Parathyroid adenoma (tissue), 2 donors: ENCODE measurements around the gene SHKBP1.

Experiments
- H2AFZ ChIP-seq: fragments of 300-600 bp; sonication (generic); one replicate; pipeline ENCODE4 v1.7.0; 2017; ENCODE audit warnings: antibody characterized with exemption, mild to moderate bottlenecking
- H3K27ac ChIP-seq: fragments of 300-600 bp; sonication (generic); one replicate; pipeline ENCODE4 v1.7.0; 2017
- H3K27me3 ChIP-seq: fragments of 300-600 bp; sonication (generic); one replicate; pipeline ENCODE4 v1.7.0; 2017; ENCODE audit warnings: low read length; ENCODE audit not compliant: control insufficient read depth, insufficient read depth
- H3K36me3 ChIP-seq: fragments of 300-600 bp; sonication (generic); one replicate; pipeline ENCODE4 v1.7.0; 2017; ENCODE audit warnings: low read length; ENCODE audit not compliant: control insufficient read depth, insufficient read depth
- H3K4me1 ChIP-seq: fragments of 300-600 bp; sonication (generic); one replicate; pipeline ENCODE4 v1.7.0; 2017; ENCODE audit warnings: control low read depth
- H3K4me2 ChIP-seq: fragments of 300-600 bp; sonication (generic); one replicate; pipeline ENCODE4 v1.7.0; 2017; ENCODE audit warnings: low read length
- H3K4me3 ChIP-seq: fragments of 300-600 bp; sonication (generic); one replicate; pipeline ENCODE4 v1.7.0; 2017; ENCODE audit warnings: low read depth, low read length
- H3K79me2 ChIP-seq: fragments of 300-600 bp; sonication (generic); one replicate; pipeline ENCODE4 v1.7.0; 2017; ENCODE audit warnings: control low read depth
- H3K9ac ChIP-seq: fragments of 300-600 bp; sonication (generic); one replicate; pipeline ENCODE4 v1.7.0; 2017; ENCODE audit warnings: mild to moderate bottlenecking
- H3K9me3 ChIP-seq: fragments of 300-600 bp; sonication (generic); one replicate; pipeline ENCODE4 v1.7.0; 2017; ENCODE audit warnings: low read length; ENCODE audit not compliant: control insufficient read depth
- CTCF ChIP-seq: fragments of 300-600 bp; sonication (generic); IDR thresholded peaks from one replicate; pipeline ENCODE4 v1.7.0; 2017; ENCODE audit warnings: antibody characterized with exemption, mild to moderate bottlenecking
- donor health status: primary hyperparathyroidism.

The SHKBP1 gene, protein sequence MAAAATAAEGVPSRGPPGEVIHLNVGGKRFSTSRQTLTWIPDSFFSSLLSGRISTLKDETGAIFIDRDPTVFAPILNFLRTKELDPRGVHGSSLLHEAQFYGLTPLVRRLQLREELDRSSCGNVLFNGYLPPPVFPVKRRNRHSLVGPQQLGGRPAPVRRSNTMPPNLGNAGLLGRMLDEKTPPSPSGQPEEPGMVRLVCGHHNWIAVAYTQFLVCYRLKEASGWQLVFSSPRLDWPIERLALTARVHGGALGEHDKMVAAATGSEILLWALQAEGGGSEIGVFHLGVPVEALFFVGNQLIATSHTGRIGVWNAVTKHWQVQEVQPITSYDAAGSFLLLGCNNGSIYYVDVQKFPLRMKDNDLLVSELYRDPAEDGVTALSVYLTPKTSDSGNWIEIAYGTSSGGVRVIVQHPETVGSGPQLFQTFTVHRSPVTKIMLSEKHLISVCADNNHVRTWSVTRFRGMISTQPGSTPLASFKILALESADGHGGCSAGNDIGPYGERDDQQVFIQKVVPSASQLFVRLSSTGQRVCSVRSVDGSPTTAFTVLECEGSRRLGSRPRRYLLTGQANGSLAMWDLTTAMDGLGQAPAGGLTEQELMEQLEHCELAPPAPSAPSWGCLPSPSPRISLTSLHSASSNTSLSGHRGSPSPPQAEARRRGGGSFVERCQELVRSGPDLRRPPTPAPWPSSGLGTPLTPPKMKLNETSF

DNA sequence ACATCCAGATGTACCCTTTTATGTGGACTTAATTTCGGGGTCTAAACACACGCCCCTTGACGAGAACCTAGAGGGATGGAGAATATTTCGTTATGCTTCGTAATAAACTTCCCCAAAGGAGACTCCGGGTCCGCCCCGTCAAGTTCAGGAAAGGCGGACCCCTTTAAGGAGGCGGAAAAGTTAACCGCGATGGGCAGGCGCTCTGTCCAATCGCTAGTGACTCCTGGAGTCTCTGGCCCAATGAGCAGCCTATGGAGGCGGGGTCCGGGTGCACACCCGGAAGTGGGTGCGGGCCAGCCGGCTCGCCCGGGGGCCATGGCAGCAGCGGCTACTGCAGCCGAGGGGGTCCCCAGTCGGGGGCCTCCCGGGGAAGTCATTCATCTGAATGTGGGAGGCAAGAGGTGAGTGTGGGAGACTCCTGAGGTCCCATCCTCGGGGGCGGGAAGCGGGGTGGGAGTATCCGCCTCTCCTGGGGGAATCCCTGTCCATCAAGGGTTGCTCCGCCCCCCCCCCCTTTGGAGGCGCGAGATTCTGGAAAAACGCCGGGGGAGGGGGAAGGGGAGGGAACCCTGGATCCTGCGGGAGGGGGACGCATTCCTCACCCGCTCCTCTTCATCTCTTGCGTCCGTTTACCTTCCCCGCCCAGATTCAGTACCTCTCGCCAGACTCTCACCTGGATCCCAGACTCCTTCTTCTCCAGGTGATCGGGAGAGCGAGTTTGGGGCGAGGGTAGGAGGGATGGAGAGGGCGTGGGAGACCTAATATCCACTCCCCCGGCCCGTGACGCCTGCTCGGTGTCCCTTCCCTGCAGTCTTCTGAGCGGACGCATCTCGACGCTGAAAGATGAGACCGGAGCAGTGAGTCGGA, at the start of gene SHKBP1:
TSS of gene SHKBP1 (plus strand) at position 289 of the 867 bp plus-strand sequence. CDS start at position 316, 27 bp downstream.
- Histone ChIP-seq H3K36me3 (no peaks in the 10 kb centered on the region), H3K4me1 (no peaks in the 10 kb centered on the region), H2AFZ (peak within 1 kb of the TSS; percentile 98), H3K79me2 (no peaks in the 10 kb centered on the region), H3K9ac (peak within 1 kb of the TSS; percentile 61), H3K27ac (peak within 1 kb of the TSS; percentile 59), H3K4me2 (peak within 1 kb of the TSS; percentile 98), H3K4me3 (peak within 1 kb of the TSS; percentile 99), H3K27me3 (no peaks in the 10 kb centered on the region), H3K9me3 (no peaks in the 10 kb centered on the region)
- TF ChIP-seq CTCF: no peak

GRCh38 chr19:40528078-40528477, 48.6 kb upstream of the SHKBP1 start:
- H3K9me3 ChIP-seq: no peaks in the 10 kb centered on the region
- H3K27ac ChIP-seq: no peak overlapping the region
- no peak overlapping the region for H3K4me2 ChIP-seq
- TF ChIP-seq CTCF: no peak
- H3K79me2 ChIP-seq: no peaks in the 10 kb centered on the region
- H3K4me3 ChIP-seq: no peak overlapping the region
- H3K9ac ChIP-seq: no peak overlapping the region
- H3K27me3 ChIP-seq: no peaks in the 10 kb centered on the region
- no peak overlapping the region for H2AFZ ChIP-seq
- peaks cover 9% of the 10 kb centered on the region for H3K4me1 ChIP-seq
- no peaks in the 10 kb centered on the region for H3K36me3 ChIP-seq

- H3K36me3 ChIP-seq: no peaks in the 10 kb centered on the region
- no peaks in the 10 kb centered on the region for H3K27me3 ChIP-seq
- H3K4me2 ChIP-seq: no peak overlapping the region
- H3K4me1 ChIP-seq: peaks cover 9% of the 10 kb centered on the region
- H3K79me2 ChIP-seq: no peaks in the 10 kb centered on the region
- H2AFZ ChIP-seq: peak overlapping the region; percentile 17
- no peak overlapping the region for H3K27ac ChIP-seq
- H3K9me3 ChIP-seq: no peaks in the 10 kb centered on the region
- peak overlapping the region; percentile 53 for H3K4me3 ChIP-seq
- TF ChIP-seq CTCF: no peak
- no peak overlapping the region for H3K9ac ChIP-seq
Observed at GRCh38 chr19:40528533-40529092, 48.1 kb upstream of the SHKBP1 start.

DNA sequence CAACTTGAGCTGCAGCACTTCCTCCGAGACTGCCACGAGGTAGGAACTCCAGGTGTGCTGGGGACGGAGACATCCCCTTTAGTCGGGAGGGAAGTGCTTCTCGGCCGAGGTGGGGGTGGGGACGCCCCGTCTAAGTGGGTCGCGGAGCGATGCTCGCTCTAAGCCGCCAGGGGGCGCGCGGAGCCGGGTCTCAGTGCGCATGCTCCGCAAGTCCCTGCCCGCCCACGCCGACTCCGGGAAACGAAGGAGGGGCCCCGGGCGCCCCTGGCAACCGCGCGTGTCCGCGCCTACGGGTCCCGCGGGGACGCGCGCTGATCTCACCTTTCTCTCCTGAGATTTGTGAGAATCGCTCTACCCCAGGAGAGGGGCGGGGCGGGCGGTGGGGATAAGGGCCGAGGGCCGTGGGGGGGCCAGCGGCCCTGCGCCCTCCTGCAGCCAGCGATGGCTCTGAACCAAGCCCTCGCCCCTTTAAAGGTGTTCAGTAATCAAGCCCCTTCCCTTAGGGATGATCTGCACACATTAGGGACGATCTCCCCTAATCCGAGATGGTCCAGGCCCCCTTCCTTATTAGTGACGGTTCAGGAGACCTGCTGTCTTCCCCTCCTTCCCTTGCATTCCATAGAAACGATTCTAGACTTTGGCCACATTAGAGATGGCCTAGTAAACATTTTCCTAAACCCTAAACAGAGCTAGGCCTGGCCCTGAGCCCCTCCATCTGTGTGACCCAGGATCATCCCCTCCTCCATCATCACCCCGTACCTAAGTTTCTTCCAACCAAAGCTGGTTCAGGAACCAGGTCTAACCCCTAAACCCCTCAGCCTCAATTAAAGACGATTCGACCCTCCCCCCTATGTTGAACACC, 47.3 kb upstream of the SHKBP1 start:
- Histone ChIP-seq H2AFZ (peak overlapping the region; percentile 75), H3K4me1 (peaks cover 9% of the 10 kb centered on the region), H3K79me2 (no peaks in the 10 kb centered on the region), H3K4me3 (peak overlapping the region; percentile 53), H3K27me3 (no peaks in the 10 kb centered on the region), H3K9me3 (no peaks in the 10 kb centered on the region), H3K9ac (no peak overlapping the region), H3K27ac (peak overlapping the region; percentile 75), H3K36me3 (no peaks in the 10 kb centered on the region), H3K4me2 (peak overlapping the region; percentile 78)
- peak; percentile 99 for TF ChIP-seq CTCF
